ENCODE data around the gene AK3.

AK3 gene

GRCh38 chr9:4680173-4680525 is 60.9 kb downstream of the AK3 start:
- no peak for TF ChIP-seq CTCF (IDR thresholded peaks at IDR 0.05; ENCODE audit: borderline replicate concordance, insufficient read depth, low read depth, low read length)

GRCh38 chr9:4679268-4680172 is 61.5 kb downstream of the AK3 start, which contains the start of gene CDC37L1:
CDC37L1 (plus strand) TSS chr9:4679569; CDS start chr9:4679768, 199 bp downstream.
- TF ChIP-seq CTCF (IDR thresholded peaks at IDR 0.05; ENCODE audit: borderline replicate concordance, insufficient read depth, low read depth, low read length): peak; percentile 60
- peak within 1 kb of the TSS; percentile 58 for H3K4me3 ChIP-seq (ENCODE audit: low read depth, low read length)

More at GRCh38 chr9:4680173-4680525, 60.9 kb downstream of the AK3 start:
- H3K4me3 ChIP-seq (ENCODE audit: low read depth, low read length): peak overlapping the region; percentile 58

GRCh38 chr9:4678679-4679267 is 62.2 kb downstream of the AK3 start:
- TF ChIP-seq CTCF (IDR thresholded peaks at IDR 0.05; ENCODE audit: borderline replicate concordance, insufficient read depth, low read depth, low read length): no peak
- peak overlapping the region; percentile 58 for H3K4me3 ChIP-seq (ENCODE audit: low read depth, low read length)

GRCh38 chr9:4677392-4677791 is 63.6 kb downstream of the AK3 start:
- TF ChIP-seq CTCF (IDR thresholded peaks at IDR 0.05; ENCODE audit: borderline replicate concordance, insufficient read depth, low read depth, low read length): no peak
- no peak overlapping the region for H3K4me3 ChIP-seq (ENCODE audit: low read depth, low read length)

DNA sequence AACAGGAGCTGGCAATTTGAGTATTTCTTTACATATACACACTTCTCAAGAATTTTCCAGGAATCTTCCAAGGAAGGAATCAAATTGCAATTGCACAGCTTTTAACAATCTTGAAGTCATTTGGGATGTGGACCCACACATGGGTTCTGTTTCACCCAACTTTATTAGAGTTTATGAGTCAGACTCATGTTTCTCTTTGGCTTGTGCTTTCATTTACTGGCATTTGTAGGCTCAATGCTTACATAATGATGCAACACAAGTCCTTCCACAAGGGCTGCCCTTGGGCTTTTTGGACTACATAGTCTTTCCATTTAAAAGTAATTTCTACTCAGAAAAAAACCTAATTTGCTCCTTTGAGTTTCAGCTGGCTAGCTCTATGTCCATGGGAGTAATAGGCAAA is 66.2 kb downstream of the AK3 start:
- no peak for TF ChIP-seq CTCF (IDR thresholded peaks at IDR 0.05; ENCODE audit: borderline replicate concordance, insufficient read depth, low read depth, low read length)
- no peak overlapping the region for H3K4me3 ChIP-seq (ENCODE audit: low read depth, low read length)

GRCh38 chr9:4671737-4672136 is 69.3 kb downstream of the AK3 start:
- no peak for TF ChIP-seq CTCF (IDR thresholded peaks at IDR 0.05; ENCODE audit: borderline replicate concordance, insufficient read depth, low read depth, low read length)
- no peak overlapping the region for H3K4me3 ChIP-seq (ENCODE audit: low read depth, low read length)

DNA sequence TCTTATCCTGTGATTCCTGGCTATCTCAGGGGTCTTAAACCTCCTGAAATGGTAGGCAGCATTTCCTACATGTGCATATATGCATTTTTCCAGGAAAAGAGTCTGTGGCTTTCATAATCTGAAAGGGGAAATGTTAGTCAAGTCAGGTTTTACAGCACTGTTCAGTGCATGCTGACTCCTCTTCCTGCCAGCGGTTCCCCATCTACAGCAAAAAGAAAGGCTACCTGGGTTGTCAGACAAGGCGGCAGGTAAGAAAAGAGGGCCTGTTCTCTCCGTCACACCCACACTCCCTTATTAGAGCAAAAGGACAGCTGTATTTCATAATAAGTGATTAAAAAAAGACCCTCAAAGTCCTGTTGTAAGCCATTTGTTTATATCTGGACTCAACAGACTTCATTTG is 70.4 kb downstream of the AK3 start:
- H3K4me3 ChIP-seq (ENCODE audit: low read depth, low read length): no peak overlapping the region
- TF ChIP-seq CTCF (IDR thresholded peaks at IDR 0.05; ENCODE audit: borderline replicate concordance, insufficient read depth, low read depth, low read length): no peak

All from GM12875 (cell line).